Prostate gland (tissue), 2 donors: ENCODE measurements around the gene TMPRSS2.

ENCODE experiments used
- POLR2A ChIP-seq: fragments of 450-650 bp; IDR thresholded peaks from one replicate; pipeline ENCODE4 v1.6.1; 2016; ENCODE audit warnings: antibody characterized with exemption, mild to moderate bottlenecking
- TF ChIP-seq, protein P1 (sequence below), 4 experiments: fragments of 200-600 bp in 2 of 4; fragments of 450-650 bp in 2 of 4; sonication (generic) in 2 of 4; IDR thresholded peaks; 1 replicate in 3 of 4; 2 replicates in 1 of 4; pipeline ENCODE4 v1.5.1; 2016 to 2019; ENCODE audit warnings: antibody characterized with exemption in 4 of 4, mild to moderate bottlenecking in 2 of 4, moderate library complexity in 2 of 4

DNA sequence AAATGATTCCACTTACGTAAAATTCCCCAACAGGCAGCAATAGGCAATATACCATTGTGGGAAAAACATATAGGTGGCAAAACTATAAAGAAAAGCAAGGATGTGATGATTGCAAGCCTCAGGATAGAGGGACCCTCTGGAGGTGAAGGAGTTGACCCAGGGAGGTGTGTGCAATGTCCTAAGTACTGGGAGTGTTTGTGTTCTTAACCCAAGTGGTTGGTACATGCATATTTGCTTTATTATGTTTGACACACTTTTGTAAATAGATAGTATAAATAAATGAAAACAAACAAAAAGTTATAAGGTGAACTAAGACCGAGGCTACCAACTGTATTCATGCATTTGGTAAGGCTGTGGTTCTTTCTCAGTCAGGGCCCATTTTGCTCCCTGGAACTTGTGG, 74.4 kb downstream of the TMPRSS2 start:
- no peak for TF ChIP-seq POLR2A
- TF ChIP-seq, protein P1, sequence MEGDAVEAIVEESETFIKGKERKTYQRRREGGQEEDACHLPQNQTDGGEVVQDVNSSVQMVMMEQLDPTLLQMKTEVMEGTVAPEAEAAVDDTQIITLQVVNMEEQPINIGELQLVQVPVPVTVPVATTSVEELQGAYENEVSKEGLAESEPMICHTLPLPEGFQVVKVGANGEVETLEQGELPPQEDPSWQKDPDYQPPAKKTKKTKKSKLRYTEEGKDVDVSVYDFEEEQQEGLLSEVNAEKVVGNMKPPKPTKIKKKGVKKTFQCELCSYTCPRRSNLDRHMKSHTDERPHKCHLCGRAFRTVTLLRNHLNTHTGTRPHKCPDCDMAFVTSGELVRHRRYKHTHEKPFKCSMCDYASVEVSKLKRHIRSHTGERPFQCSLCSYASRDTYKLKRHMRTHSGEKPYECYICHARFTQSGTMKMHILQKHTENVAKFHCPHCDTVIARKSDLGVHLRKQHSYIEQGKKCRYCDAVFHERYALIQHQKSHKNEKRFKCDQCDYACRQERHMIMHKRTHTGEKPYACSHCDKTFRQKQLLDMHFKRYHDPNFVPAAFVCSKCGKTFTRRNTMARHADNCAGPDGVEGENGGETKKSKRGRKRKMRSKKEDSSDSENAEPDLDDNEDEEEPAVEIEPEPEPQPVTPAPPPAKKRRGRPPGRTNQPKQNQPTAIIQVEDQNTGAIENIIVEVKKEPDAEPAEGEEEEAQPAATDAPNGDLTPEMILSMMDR (IDR thresholded peaks at IDR 0.05) = no peak
